HG03025 (cell line): ENCODE measurements around the gene UVRAG.

Source experiments
- ATAC-seq: cut with Tn5 transposase; IDR thresholded peaks from one replicate; pipeline ENCODE4 v1.9.1; 2021; ENCODE audit warnings: mild to moderate bottlenecking, moderate library complexity; ENCODE audit not compliant: unreplicated experiment, low FRiP score

Gene UVRAG

DNA sequence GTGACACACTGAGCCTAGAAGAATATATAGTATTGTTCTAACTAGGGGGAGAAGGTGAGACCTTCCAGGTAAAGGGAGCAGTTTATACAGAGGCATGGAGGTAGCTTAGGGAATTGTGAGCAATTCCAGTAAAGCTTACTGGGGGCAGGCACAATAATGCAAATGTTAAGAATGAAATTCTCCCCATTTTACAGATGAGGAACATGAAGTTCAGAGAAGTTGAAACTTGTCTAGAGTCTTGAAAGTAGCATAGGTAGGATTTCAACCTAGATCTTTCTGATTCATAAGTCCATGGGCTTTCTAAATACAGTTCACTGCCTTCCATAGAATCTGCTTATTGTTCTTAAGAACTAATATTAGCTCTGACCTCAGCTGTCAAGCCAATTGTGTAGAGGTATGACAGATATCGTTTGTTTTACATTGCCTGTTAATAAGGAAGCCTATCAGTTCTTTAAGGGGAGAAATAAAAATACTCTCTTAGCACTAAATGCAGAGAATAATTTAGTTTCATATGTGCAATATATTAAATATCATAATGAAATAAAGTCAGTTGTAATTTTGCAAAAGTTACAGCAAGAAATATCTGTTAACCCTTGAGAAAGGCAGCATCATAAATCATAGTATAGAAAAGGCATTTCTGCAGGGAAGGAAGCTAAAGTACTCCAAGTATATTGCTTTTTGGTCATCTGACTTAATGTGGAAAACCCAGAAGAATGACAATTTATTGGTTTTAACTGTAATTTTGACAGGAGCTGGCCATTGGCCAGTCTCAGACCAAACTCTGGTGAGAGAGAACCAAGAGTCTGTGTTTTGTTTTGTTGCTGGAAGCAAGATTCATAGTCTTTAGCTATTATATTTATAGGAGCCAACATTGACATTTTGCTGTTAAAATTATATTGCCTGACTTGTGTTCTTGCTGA lies 181.8 kb downstream of the UVRAG start:
- ATAC-seq: no peak

DNA sequence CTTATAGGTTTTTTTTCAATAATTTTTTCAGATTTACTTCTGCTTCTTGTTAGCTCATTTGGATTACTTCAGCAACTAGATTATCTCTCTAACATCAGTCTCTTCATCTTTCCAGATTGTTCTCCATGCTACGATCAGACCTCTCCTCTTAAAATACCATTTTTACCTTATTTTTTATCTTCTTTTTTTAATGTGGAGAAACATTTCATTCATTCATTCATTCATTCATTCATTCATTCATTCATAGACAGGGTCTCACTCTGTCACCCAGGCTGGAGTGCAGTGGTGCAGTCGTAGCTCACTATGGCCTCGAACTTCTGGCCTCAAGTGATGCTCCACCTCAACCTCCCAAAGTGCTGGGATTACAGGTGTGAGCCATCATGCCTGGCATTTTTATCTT lies 189.4 kb downstream of the UVRAG start:
- no peak for ATAC-seq

DNA sequence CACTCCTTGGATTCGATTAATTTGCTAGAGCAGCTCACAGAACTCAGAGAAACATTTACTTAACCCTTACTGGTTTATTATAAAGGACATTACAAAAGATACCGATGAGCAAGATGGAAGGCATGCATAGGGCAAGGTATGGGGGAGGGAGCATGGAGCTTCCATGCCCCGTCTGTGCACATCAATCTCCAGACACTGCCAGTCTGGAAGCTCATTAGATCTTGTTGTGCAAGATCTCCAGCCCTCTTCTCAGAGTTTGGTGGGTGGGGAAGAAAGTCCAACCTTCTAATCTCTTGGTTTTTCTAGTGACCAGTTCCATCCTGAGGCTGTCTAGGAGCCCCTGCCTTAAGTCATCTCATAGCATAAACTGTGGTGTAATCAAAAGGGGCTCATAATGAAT lies 190.7 kb downstream of the UVRAG start:
- ATAC-seq: no peak

DNA sequence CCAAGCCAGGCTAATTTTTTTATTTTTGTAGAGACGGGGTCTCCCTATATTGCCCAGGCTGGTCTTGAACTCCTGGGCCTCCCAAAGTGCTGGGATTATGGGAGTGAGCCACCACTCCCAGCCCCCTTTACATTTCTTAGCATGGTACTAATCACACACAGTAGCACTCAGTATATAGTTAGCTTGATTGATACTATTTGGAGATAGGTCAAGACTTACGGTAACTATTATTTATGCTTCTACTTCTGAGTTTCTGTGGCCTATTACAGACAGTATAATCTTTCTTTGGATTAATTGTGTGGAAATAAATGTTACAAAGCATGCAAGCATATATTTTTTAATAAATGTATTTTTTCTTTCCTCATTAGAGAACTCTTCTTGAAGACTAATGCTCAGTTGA lies 192.2 kb downstream of the UVRAG start:
- no peak for ATAC-seq

DNA sequence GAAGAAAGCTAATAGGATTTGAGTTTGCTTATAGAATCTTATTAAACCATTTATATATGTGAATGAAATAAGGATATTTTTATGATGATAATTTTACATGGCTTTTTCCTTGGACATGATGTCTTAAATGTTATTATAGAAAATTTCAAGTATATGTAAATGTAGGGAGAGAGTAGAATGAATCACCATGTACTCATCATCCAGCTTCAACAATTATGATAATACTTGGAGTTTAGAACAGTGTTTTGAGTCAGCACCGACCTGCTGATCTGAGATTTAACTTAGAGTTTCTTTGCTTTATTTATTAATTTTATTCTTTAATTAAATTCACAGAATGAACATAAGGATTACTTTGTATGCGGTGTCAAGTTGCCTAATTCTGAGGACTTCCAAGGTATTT lies 193.5 kb downstream of the UVRAG start:
- ATAC-seq: no peak

DNA sequence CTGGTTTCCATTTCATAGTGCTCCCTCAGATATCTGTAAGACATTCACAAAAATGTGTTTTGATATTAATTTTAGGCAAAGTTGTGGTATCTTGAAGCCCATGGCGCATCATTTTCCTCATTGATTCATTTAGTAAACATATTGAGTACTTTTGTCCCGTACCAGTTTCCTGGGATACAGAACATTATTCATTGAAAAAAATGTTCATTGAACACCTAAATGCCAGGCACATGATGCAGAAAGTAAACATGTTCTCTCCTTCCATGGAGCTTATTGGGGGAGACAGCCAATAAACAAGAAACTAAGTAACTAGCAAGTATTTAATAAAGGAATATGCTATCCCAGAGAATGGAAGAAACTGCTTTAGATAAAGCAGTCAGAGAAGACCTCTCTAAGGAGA lies 195.0 kb downstream of the UVRAG start:
- ATAC-seq: no peak

DNA sequence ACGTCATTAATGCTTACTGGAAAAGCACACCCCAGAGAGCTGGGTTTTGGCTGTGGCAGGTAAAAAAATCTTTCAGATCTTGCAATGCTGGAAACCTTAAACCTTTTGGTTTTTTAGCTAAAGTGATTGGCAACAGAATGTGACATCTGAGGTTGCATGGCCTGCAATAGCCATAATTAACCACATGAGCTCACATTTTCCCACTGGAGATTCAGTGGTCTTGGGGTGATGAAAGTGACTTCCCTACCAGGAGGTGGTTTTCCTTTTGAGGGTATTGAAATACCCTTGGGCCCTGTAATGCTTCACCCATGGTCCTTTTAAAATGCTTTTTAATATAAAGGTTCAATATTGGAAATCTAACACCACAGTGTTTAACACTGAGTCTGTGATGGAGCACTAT lies 198.5 kb downstream of the UVRAG start:
- ATAC-seq: no peak

DNA sequence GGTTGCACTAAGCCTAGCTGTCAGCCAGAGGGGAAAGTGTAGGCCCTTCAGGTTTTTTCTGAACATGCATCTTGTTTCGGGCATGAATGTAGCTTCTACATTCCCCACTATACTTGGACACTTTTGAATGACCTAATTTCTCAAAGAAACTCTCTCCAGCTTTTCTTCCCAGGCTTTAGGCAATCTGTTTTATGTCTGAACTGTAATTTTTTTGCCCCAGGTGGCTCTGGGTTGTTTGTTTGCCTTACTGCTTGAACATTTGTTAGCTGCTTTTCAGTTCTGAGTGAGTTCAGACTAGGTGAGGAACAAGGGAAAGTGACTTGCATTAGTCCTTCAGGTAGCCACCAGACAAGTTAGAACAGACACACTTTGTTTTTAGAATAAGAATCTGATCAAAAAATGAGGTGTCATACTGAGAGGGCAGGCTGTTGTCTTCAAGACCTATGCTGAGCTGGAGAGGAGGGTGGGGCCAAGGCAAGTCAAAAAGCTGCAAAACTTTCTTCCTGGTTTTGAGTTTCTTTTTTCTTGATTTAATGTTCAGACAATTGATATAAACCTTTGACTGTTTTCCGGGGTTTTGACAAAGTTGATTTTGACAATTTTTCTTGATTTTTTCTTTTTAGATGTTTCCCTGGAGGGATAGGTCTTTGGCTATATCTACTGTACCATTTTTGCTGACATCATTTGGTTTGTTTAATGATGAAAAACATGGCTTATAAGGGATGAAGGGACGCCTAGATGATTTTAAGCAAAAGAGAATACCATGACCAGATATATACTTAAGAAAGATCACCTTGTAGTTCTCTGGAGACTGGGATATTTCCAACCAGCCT lies 208.4 kb downstream of the UVRAG start:
- no peak for ATAC-seq

DNA sequence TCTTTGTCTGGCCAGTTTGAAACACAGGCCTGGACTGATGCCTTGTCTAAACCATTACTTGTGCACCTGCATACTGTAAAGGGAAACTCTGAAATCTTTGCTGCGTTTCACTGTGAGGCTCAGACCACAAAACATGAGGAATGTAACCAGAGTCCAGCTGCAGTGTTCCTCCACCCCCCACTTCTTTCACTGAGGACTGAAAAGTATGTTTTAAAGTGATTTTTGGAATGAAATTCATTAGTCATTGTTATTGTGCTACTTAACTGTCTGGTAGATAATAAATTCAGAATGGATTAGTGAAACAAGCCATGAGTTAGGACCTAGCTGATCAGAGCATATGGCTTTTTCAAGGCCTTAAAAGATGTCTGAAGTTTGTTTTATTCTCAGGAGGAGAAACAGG lies 210.1 kb downstream of the UVRAG start:
- no peak for ATAC-seq

DNA sequence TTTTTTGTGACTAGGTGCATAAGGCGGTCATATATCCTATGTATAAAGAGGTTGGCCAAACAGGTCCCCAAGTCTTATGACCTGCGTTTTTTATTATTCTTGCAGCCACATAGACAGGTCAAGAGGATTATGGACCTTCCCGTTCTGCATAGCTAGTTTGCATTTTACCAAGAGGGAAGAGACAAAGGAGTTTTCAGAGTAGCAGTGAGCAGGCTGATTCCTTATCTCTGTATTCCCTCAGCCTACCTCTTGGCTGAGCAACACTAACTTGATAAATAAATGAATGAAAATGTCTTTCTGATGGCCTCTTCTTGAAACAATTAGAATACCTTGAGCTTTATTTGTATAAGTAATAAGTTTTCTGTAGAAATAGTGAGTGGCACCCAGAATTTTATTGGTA lies 210.8 kb downstream of the UVRAG start:
- ATAC-seq: no peak

DNA sequence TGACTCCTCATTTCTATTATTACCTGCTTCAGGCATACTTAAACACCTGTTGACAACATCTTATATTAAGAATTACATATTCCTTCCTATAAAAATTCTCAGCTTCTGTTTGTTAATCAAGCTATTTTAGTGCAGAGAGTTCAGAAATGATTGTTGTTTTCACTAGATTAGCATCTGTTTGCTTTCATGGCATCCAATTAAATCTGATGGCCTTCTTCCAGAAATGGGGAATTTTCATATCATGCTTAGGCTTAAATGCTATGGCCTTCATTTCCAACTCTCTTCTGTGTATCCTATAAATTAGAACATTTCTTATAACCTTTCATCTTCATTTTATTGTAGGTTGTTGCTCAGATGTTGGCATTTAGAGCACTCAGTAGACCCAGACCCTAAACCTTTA lies 211.3 kb downstream of the UVRAG start:
- no peak for ATAC-seq

DNA sequence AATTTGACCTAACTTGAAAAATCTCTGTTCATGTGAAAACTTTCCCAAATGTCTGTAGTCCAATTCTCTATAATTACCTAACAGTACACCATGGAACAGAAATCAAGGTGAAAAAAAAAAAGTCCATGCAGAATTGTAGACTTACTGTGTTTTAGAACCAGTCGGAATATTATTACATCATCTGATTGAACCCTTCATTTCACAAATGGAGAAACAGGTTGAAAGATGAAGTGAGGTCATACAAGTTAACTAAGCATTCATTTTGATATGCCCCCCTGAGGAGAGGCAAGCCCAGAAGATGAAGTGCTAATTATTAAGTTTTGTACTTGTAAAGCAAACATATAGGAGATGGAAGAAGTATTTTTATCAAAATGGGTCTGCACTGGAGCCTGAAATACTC lies 211.9 kb downstream of the UVRAG start:
- no peak for ATAC-seq

DNA sequence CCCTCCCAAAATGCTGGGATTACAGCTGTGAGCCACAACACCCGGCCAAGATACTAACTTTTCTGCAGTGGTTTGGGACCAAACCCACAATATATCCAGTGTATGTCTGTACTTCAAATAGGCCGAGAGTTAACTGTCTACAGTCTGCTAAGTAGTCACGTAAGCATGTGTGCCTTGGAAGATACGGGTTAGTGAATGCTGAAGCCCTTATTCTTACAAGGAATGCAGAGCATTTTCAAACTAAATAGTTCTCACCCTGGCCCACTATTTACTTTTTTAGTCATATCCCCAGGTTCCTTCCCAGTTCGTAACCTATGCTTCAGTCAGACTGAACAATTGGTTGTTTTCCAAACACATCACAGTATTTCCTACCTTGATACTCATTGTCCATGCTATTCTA lies 215.3 kb downstream of the UVRAG start:
- no peak for ATAC-seq

DNA sequence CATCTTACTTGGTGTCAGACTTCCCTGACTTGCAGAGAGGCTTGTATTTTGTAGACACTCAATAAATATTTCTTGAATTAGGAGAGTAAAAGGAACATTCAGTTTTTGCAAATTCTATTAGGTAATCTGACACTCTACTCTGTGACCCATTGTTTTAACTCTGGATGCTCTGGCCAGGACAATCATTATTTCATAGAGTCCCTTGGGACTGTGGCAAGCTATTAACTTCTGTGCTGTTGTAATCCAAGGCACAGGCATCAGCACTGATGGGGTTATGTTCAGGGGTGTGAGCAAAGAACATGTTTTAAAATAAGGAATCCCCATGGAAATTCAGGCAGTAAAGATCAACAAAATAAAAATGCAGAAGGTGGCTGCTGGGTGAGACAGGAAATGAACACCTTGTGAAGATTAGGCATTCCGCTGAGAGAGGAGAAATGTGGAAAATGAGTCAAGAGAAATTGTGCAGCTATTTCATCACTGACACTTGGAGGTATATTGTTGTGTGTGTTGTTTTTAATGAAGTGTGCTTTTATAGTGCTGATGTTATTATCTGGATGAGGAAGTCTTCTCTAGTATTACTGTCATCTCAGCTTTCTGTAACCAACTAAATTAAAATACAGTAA lies 216.1 kb downstream of the UVRAG start:
- no peak for ATAC-seq

DNA sequence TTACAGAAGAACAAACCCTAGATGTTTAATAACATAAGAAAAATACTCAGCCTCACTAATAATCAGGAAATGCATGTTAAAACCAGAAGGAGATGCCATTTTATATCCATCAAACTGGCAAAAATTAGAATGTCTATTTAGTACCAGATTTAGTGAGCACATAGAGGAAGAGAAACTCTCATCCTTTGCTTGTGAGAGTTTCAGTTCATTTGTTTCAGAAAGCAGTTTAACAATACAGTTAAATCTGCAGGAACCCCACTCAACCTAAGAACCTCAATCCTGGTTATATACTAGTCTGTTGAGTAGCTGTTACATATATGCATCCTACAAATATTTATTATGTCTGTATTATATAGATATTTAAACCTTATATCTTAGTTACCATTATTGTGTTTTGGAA lies 218.7 kb downstream of the UVRAG start:
- ATAC-seq: no peak

DNA sequence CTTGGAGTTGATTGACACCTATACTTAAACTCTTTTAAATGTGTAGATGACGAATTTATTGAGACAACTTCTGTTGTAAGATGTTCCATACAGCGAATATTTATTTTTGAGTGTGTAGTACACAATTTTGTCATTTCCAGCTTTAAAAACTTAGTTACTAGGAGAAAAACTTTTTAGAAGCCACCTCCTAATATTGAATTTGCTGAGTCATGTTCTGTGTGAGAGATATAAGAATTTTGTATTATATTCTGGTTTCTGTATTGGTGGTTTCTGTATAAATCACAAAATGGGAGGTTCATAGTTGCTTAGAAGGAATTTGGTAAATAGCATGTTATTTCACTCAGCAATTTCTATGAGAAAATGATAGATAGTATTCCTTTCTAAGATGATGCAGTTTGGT lies 220.0 kb downstream of the UVRAG start:
- ATAC-seq: no peak

DNA sequence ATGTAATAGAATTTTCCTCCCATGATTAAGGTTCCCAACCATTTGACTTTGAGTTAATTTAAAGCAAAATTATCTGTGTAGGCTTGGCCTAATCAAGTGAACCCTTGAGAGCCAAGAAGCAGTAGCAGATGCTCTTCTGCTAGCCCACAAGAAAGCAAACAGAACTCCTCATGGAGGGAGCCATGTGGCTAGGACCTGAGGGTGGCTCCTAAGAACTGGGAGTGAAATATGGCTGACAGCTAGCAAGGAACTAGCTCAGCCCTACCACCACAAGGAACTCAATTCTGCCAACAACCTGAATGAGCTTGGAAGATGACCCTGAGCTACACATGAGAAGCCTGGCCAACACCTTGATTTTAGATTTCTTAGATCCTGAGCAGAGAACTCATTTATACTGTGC lies 223.6 kb downstream of the UVRAG start:
- no peak for ATAC-seq

DNA sequence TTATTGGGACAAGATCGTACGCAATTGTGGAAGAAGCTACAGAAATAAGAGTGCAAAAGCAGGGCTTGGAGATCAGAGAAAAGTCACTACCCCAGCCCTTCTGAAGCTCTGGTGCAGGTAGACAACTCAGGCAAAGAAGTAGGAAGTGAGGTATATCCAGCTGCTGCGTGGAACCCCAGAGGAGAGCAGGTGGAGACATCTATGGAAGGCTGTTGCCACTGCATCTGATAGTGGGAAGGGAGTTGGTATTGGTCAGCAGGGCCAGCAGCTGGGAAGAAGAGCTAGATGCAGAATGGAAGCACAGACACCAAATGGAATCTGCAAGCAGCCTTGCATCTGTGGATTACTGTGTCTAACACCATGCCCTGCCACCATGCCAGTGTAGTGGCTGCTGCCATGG lies 226.2 kb downstream of the UVRAG start:
- no peak for ATAC-seq

DNA sequence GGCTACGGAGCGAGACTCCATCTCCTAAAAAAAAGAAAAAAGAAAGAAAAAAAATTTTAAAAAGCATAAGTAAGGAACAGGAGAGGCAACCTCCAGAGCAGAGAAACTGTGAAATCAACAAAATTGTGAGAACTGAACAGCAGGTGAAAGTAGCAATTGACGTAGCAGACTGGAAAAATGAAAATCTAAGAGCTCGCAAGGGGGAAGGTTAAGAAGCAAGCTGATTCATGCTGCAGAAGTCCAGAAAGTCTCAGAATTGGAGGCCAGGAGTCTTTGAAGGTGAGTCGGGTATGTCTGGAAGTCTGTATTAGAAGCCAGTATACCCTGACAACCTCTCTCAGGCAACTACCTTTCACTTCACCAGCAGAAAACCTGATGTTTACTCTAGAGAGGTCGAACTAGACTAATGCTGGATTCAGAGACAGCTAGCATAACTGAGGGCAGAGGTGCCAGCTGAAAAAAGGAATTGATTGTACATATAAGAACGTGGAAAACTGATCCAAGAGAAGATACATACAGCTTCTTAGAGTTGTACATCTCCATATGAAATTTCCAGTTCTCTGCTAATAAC lies 229.8 kb downstream of the UVRAG start:
- ATAC-seq: no peak

DNA sequence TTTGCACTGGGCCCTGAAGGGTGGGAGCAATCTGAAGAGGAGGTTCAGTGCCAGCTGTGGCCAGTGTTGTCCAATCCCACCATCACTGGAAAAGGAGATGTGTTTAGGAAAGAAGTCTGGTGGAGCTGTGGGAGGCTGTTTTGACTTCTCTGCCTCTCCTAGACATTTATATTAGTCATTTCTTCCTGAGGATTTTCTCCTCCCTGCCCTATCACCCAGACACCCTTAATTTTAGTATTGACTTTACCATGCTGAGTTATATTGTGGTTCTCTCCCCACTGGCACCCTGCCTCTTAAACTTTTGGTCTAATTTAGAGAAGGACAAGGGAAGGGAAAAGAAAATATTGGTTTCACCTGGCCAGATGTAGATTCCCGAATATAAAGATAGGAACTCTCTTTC lies 232.2 kb downstream of the UVRAG start:
- ATAC-seq: no peak

DNA sequence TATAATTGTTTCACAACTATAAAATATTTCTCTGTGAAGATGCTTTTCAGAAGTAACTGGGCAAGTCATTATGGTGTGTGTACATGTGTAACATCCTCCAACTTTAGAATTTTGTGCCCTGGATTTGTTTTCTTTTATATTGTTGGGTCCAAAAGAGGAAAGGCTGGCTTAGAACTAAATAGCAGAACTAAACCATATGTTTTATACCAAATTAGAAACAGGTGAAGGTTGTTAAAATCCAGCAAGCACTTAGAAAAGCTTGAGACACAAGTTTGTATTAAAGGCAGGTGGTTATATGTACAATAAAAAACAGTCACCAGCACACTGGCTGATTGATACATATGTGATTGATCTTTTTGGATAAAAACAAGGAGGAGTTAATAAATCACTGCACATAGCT lies 232.8 kb downstream of the UVRAG start:
- no peak for ATAC-seq
